ENCODE measurements around the gene SRGAP1.
"Not testable (repeated sequence)": the region's sequence is repeated elsewhere in the genome, so short reads cannot be mapped to it uniquely, and the experiment has no call there.

Gene SRGAP1

GRCh38 chr12:64154677-64155076, 310.2 kb downstream of the SRGAP1 start:
- no peak overlapping the region for H3K4me3 Mint-ChIP-seq
- H3K27me3 Mint-ChIP-seq = no peaks in the 10 kb centered on the region
- H3K9me3 Mint-ChIP-seq (ENCODE audit: low read depth) = no peaks in the 10 kb centered on the region
- peaks cover 12% of the 10 kb centered on the region for H3K36me3 Mint-ChIP-seq
- H3K4me1 Mint-ChIP-seq (ENCODE audit: low read depth) = no peaks in the 10 kb centered on the region
- no peak overlapping the region for H3K27ac Mint-ChIP-seq

GRCh38 chr12:64157110-64157509, 312.6 kb downstream of the SRGAP1 start:
- H3K27ac Mint-ChIP-seq = no peak overlapping the region
- no peaks in the 10 kb centered on the region for H3K27me3 Mint-ChIP-seq
- no peaks in the 10 kb centered on the region for H3K9me3 Mint-ChIP-seq (ENCODE audit: low read depth)
- no peaks in the 10 kb centered on the region for H3K4me1 Mint-ChIP-seq (ENCODE audit: low read depth)
- peaks cover 9% of the 10 kb centered on the region for H3K36me3 Mint-ChIP-seq
- H3K4me3 Mint-ChIP-seq = no peak overlapping the region

GRCh38 chr12:64160021-64160710, 315.7 kb downstream of the SRGAP1 start:
- Mint-ChIP-seq H3K9me3 (ENCODE audit: low read depth) (peaks cover 5% of the 10 kb centered on the region), H3K27ac (no peak overlapping the region)

GRCh38 chr12:64160711-64161060, 316.2 kb downstream of the SRGAP1 start:
- Mint-ChIP-seq H3K4me1 (ENCODE audit: low read depth) (no peaks in the 10 kb centered on the region), H3K36me3 (peaks cover 12% of the 10 kb centered on the region), H3K27me3 (no peaks in the 10 kb centered on the region), H3K27ac (no peak overlapping the region), H3K4me3 (no peak overlapping the region), H3K9me3 (ENCODE audit: low read depth) (peaks cover 5% of the 10 kb centered on the region)

More at GRCh38 chr12:64160021-64160710, 315.7 kb downstream of the SRGAP1 start:
- Mint-ChIP-seq H3K4me1 (ENCODE audit: low read depth) (no peaks in the 10 kb centered on the region), H3K4me3 (no peak overlapping the region), H3K27me3 (no peaks in the 10 kb centered on the region), H3K36me3 (peaks cover 9% of the 10 kb centered on the region)

- H3K27ac Mint-ChIP-seq; H3K27me3 Mint-ChIP-seq; H3K9me3 Mint-ChIP-seq (ENCODE audit: low read depth); H3K4me3 Mint-ChIP-seq; H3K4me1 Mint-ChIP-seq (ENCODE audit: low read depth): not testable (repeated sequence)
- H3K36me3 Mint-ChIP-seq = peaks cover 18% of the 10 kb centered on the region
Measured at GRCh38 chr12:64166606-64167005, 322.1 kb downstream of the SRGAP1 start.

GRCh38 chr12:64167041-64167440, 322.5 kb downstream of the SRGAP1 start:
- H3K27me3 Mint-ChIP-seq; H3K4me3 Mint-ChIP-seq; H3K4me1 Mint-ChIP-seq (ENCODE audit: low read depth); H3K9me3 Mint-ChIP-seq (ENCODE audit: low read depth); H3K27ac Mint-ChIP-seq: not testable (repeated sequence)
- peaks cover 18% of the 10 kb centered on the region for H3K36me3 Mint-ChIP-seq

GRCh38 chr12:64170024-64170423, 325.5 kb downstream of the SRGAP1 start:
- H3K27me3 Mint-ChIP-seq = no peaks in the 10 kb centered on the region
- H3K9me3 Mint-ChIP-seq (ENCODE audit: low read depth) = no peaks in the 10 kb centered on the region
- H3K27ac Mint-ChIP-seq = no peak overlapping the region

GRCh38 chr12:64170730-64171129, 326.2 kb downstream of the SRGAP1 start:
- peaks cover 9% of the 10 kb centered on the region for H3K36me3 Mint-ChIP-seq
- H3K4me3 Mint-ChIP-seq = no peak overlapping the region
- H3K9me3 Mint-ChIP-seq (ENCODE audit: low read depth) = no peaks in the 10 kb centered on the region
- no peaks in the 10 kb centered on the region for H3K27me3 Mint-ChIP-seq
- H3K27ac Mint-ChIP-seq = no peak overlapping the region
- H3K4me1 Mint-ChIP-seq (ENCODE audit: low read depth) = no peaks in the 10 kb centered on the region

More at GRCh38 chr12:64170024-64170423, 325.5 kb downstream of the SRGAP1 start:
- Mint-ChIP-seq H3K4me1 (ENCODE audit: low read depth) (no peaks in the 10 kb centered on the region), H3K4me3 (no peak overlapping the region), H3K36me3 (peaks cover 11% of the 10 kb centered on the region)

- no peaks in the 10 kb centered on the region for H3K9me3 Mint-ChIP-seq (ENCODE audit: low read depth)
- peaks cover 6% of the 10 kb centered on the region for H3K36me3 Mint-ChIP-seq
- H3K4me1 Mint-ChIP-seq (ENCODE audit: low read depth) = no peaks in the 10 kb centered on the region
- no peak overlapping the region for H3K27ac Mint-ChIP-seq
- no peaks in the 10 kb centered on the region for H3K27me3 Mint-ChIP-seq
- H3K4me3 Mint-ChIP-seq = no peak overlapping the region
Measured at GRCh38 chr12:64171715-64172114, 327.2 kb downstream of the SRGAP1 start.

GRCh38 chr12:64172143-64172970, 327.9 kb downstream of the SRGAP1 start:
- Mint-ChIP-seq H3K27ac (no peak overlapping the region), H3K9me3 (ENCODE audit: low read depth) (no peaks in the 10 kb centered on the region), H3K4me1 (ENCODE audit: low read depth) (no peaks in the 10 kb centered on the region)

GRCh38 chr12:64173456-64173855, 329.0 kb downstream of the SRGAP1 start:
- Mint-ChIP-seq H3K4me1 (ENCODE audit: low read depth) (no peaks in the 10 kb centered on the region), H3K36me3 (peaks cover 3% of the 10 kb centered on the region)

More at GRCh38 chr12:64172143-64172970, 327.9 kb downstream of the SRGAP1 start:
- Mint-ChIP-seq H3K4me3 (no peak overlapping the region), H3K36me3 (peaks cover 6% of the 10 kb centered on the region), H3K27me3 (no peaks in the 10 kb centered on the region)

GRCh38 chr12:64175254-64175945, 330.9 kb downstream of the SRGAP1 start:
- H3K9me3 Mint-ChIP-seq (ENCODE audit: low read depth) = no peaks in the 10 kb centered on the region
- H3K4me3 Mint-ChIP-seq = no peak overlapping the region
- H3K4me1 Mint-ChIP-seq (ENCODE audit: low read depth) = no peaks in the 10 kb centered on the region
- H3K27me3 Mint-ChIP-seq = no peaks in the 10 kb centered on the region
- H3K27ac Mint-ChIP-seq = no peak overlapping the region
- H3K36me3 Mint-ChIP-seq = peaks cover 4% of the 10 kb centered on the region

More at GRCh38 chr12:64173456-64173855, 329.0 kb downstream of the SRGAP1 start:
- H3K4me3 Mint-ChIP-seq = no peak overlapping the region
- no peak overlapping the region for H3K27ac Mint-ChIP-seq
- H3K9me3 Mint-ChIP-seq (ENCODE audit: low read depth) = no peaks in the 10 kb centered on the region
- H3K27me3 Mint-ChIP-seq = no peaks in the 10 kb centered on the region

- H3K27ac Mint-ChIP-seq = no peak overlapping the region
- no peaks in the 10 kb centered on the region for H3K9me3 Mint-ChIP-seq (ENCODE audit: low read depth)
- H3K4me1 Mint-ChIP-seq (ENCODE audit: low read depth) = no peaks in the 10 kb centered on the region
- H3K4me3 Mint-ChIP-seq = no peak overlapping the region
- H3K36me3 Mint-ChIP-seq = peaks cover 4% of the 10 kb centered on the region
- H3K27me3 Mint-ChIP-seq = no peaks in the 10 kb centered on the region
Measured at GRCh38 chr12:64177001-64177400, 332.5 kb downstream of the SRGAP1 start.

- Mint-ChIP-seq H3K9me3 (ENCODE audit: low read depth) (no peaks in the 10 kb centered on the region), H3K4me1 (ENCODE audit: low read depth) (no peaks in the 10 kb centered on the region), H3K4me3 (no peak overlapping the region), H3K27ac (no peak overlapping the region), H3K27me3 (no peaks in the 10 kb centered on the region), H3K36me3 (peaks cover 10% of the 10 kb centered on the region)
Measured at GRCh38 chr12:64178122-64178521, 333.6 kb downstream of the SRGAP1 start.

- H3K27ac Mint-ChIP-seq = no peak overlapping the region
- no peaks in the 10 kb centered on the region for H3K4me1 Mint-ChIP-seq (ENCODE audit: low read depth)
- H3K36me3 Mint-ChIP-seq = peaks cover 17% of the 10 kb centered on the region
- no peak overlapping the region for H3K4me3 Mint-ChIP-seq
- no peaks in the 10 kb centered on the region for H3K27me3 Mint-ChIP-seq
- no peaks in the 10 kb centered on the region for H3K9me3 Mint-ChIP-seq (ENCODE audit: low read depth)
Measured at GRCh38 chr12:64180951-64181350, 336.5 kb downstream of the SRGAP1 start.

Data from activated naive CD8-positive, alpha-beta T cell (primary cell).